ENCODE results near the gene HIRIP3.

DNA sequence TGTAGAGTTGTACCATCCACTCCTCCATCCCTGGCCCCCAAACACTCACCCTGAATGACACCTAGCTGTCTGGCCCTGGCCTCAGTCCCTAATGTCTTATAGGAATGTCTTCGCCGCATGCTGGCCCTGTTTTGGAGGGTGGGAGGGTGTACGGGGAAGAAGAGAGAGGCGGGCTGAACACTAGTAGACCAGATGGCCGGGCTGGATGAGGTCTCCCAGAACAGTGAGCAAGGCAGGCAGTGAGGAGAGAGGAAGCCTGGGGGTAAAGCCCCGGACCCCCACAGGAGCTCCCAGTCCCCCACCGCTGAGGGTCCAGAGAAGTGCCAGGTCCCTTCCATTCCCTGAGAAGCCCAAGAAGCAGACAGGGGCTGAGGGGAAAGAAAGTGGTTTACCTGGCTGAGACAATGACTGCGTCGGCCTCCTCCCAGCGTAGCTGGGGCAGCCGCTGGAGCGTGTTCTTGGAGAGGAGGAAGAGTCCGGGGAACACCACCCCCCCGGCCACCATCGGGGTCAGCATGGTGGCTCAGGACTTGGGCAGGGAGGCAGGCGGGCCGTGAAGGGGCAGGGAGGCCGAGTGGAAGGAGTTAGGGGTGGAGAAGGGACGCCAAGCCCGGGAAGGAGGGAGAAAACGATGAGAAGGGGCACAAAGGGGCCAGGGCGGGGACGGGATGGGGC, 34.7 kb upstream of the HIRIP3 start:
- TF ChIP-seq, protein P1, sequence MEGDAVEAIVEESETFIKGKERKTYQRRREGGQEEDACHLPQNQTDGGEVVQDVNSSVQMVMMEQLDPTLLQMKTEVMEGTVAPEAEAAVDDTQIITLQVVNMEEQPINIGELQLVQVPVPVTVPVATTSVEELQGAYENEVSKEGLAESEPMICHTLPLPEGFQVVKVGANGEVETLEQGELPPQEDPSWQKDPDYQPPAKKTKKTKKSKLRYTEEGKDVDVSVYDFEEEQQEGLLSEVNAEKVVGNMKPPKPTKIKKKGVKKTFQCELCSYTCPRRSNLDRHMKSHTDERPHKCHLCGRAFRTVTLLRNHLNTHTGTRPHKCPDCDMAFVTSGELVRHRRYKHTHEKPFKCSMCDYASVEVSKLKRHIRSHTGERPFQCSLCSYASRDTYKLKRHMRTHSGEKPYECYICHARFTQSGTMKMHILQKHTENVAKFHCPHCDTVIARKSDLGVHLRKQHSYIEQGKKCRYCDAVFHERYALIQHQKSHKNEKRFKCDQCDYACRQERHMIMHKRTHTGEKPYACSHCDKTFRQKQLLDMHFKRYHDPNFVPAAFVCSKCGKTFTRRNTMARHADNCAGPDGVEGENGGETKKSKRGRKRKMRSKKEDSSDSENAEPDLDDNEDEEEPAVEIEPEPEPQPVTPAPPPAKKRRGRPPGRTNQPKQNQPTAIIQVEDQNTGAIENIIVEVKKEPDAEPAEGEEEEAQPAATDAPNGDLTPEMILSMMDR (conservative IDR thresholded peaks at IDR 0.05; ENCODE audit: low read depth in 2 of 2), result no peak
- no peak for TF ChIP-seq STAT1 (IDR thresholded peaks at IDR 0.05; ENCODE audit: unreplicated experiment)
- no peak for TF ChIP-seq POLR2AphosphoS5 (IDR thresholded peaks at IDR 0.05; ENCODE audit: low read depth)
- TF ChIP-seq EZH2 (IDR thresholded peaks at IDR 0.05; ENCODE audit: low read depth, unreplicated experiment), result no peak
- no peak for TF ChIP-seq JUNB (IDR thresholded peaks at IDR 0.05; ENCODE audit: unreplicated experiment)
- no peak for TF ChIP-seq EZH2phosphoT487 (IDR thresholded peaks at IDR 0.05; ENCODE audit: unreplicated experiment)
- no peak for TF ChIP-seq ZNF114 (CRISPR knock-in tag; IDR thresholded peaks at IDR 0.05)
- TF ChIP-seq CREB1 (CRISPR knock-in tag; IDR thresholded peaks at IDR 0.05; ENCODE audit: low read depth), result no peak
- TF ChIP-seq, protein P2, sequence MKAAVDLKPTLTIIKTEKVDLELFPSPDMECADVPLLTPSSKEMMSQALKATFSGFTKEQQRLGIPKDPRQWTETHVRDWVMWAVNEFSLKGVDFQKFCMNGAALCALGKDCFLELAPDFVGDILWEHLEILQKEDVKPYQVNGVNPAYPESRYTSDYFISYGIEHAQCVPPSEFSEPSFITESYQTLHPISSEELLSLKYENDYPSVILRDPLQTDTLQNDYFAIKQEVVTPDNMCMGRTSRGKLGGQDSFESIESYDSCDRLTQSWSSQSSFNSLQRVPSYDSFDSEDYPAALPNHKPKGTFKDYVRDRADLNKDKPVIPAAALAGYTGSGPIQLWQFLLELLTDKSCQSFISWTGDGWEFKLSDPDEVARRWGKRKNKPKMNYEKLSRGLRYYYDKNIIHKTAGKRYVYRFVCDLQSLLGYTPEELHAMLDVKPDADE (IDR thresholded peaks at IDR 0.05), result no peak
- TF ChIP-seq, protein P3, sequence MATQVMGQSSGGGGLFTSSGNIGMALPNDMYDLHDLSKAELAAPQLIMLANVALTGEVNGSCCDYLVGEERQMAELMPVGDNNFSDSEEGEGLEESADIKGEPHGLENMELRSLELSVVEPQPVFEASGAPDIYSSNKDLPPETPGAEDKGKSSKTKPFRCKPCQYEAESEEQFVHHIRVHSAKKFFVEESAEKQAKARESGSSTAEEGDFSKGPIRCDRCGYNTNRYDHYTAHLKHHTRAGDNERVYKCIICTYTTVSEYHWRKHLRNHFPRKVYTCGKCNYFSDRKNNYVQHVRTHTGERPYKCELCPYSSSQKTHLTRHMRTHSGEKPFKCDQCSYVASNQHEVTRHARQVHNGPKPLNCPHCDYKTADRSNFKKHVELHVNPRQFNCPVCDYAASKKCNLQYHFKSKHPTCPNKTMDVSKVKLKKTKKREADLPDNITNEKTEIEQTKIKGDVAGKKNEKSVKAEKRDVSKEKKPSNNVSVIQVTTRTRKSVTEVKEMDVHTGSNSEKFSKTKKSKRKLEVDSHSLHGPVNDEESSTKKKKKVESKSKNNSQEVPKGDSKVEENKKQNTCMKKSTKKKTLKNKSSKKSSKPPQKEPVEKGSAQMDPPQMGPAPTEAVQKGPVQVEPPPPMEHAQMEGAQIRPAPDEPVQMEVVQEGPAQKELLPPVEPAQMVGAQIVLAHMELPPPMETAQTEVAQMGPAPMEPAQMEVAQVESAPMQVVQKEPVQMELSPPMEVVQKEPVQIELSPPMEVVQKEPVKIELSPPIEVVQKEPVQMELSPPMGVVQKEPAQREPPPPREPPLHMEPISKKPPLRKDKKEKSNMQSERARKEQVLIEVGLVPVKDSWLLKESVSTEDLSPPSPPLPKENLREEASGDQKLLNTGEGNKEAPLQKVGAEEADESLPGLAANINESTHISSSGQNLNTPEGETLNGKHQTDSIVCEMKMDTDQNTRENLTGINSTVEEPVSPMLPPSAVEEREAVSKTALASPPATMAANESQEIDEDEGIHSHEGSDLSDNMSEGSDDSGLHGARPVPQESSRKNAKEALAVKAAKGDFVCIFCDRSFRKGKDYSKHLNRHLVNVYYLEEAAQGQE (IDR thresholded peaks at IDR 0.05; ENCODE audit: unreplicated experiment), result no peak
- TF ChIP-seq ZNF331 (CRISPR knock-in tag; IDR thresholded peaks at IDR 0.05; ENCODE audit: low read depth), result no peak
- no peak for TF ChIP-seq NANOG (IDR thresholded peaks at IDR 0.05; ENCODE audit: borderline replicate concordance)

Measured in GM23338 (cell line).